ENCODE measurements around the gene RASSF8.

DNA sequence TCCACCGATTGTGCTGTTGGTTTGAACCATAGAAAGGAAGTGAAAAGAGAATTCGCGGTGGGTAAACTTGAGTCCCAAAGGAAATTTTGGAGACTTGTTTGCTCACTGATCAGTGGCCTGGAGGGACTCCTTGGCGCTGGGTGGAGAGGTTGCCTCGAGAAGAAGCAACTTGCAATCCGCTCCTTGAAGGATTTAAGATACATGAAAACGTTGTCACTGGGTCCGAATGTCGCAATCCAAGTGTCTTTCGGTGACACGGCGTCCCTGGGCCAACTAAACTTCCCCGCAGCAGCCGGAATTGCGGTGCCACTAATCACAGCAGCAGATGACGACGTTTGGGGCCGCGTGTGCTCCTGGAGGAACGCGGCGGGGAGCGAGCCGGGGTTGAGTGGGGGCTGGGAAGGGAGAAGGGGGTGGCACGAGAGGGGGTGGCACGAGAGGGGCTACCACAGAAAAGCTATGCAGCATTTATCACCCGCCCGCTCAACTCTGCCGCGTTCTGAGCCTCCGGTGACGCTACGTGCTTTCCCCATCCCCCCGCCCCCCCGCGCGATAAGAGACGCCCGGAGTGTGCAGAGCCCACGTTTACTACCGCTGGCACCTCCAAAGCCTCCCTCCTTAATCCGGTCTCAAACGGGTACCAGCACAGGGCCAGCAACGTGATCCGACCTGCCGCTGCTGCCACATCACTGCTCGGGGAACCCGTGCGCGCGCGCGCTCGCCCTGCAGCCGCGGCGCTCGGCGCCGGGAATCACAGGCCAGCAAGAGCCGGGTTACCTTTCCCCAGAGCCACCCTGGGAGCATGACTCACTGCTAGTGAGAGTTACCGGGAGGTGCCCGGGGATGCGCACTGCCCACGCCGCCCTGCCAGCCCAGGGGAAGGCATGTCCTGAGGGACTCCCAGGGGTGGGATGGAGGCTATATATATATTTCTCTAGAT is 167.2 kb downstream of the RASSF8 start:
- TF ChIP-seq GATA3 (IDR thresholded peaks at IDR 0.05; ENCODE audit: low read depth, low read length) (no peak), GATA2 (IDR thresholded peaks at IDR 0.05; ENCODE audit: low read depth, low read length) (no peak)
